Endothelial cell of umbilical vein (primary cell): ENCODE measurements around the gene MEX3D. TPM values are rescaled to one million over a fixed set of nuclear protein-coding genes. Genes with fewer than 3 reads are reported as not detected.

ENCODE experiments used
- BruUV-seq: library from RNA; stranded (reverse); fragments of 400-500 nt; replicated peaks from 2 replicates; lab custom pipeline; 2021; lab: Mats Ljungman, UMichigan
- CTCF ChIA-PET: fragments of 300-600, 350-600 bp; sonication (Branson Sonifier 250); formaldehyde crosslinking; loops from one replicate; lab custom pipeline; 2021; ENCODE audit warnings: antibody characterized with exemption, inconsistent platforms; lab: Charles Lee
- POLR2A ChIA-PET: fragments of 300-600, 350-600 bp; sonication (Branson Sonifier 250); formaldehyde crosslinking; loops from one replicate; lab custom pipeline; 2021; ENCODE audit warnings: antibody characterized with exemption, inconsistent platforms; lab: Charles Lee
- DNase-seq: peaks from one replicate; pipeline ENCODE4 v3.0.0-alpha.2; 2011; ENCODE audit warnings: low read depth, low spot score
- FAIRE-seq: peaks from 2 replicates; lab custom pipeline; 2011; peaks lifted over from hg19 to GRCh38; lab: Jason Lieb, UNC
- H2AFZ ChIP-seq: 2 replicates; pipeline ENCODE4 v1.6.0; 2012; ENCODE audit warnings: low read depth, low read length, control low read depth, inconsistent platforms
- H3K27ac ChIP-seq: 2 replicates; pipeline ENCODE4 v1.5.1; 2011; ENCODE audit warnings: low read depth, mild to moderate bottlenecking, control low read depth, low read length, moderate library complexity; ENCODE audit not compliant: insufficient read depth
- H3K27me3 ChIP-seq, 2 experiments: 2 replicates each; pipeline versions ENCODE4 v1.6.0 to v1.6.1; 2011; ENCODE audit warnings: low read length in 2 of 2, mixed read lengths in 1 of 2; ENCODE audit not compliant: control insufficient read depth in 2 of 2, insufficient read depth in 2 of 2
- H3K36me3 ChIP-seq, 2 experiments: 2 replicates in 1 of 2; 3 replicates in 1 of 2; pipeline ENCODE4 v1.5.1; 2011; ENCODE audit warnings: low read length in 2 of 2, mild to moderate bottlenecking in 1 of 2, moderate library complexity in 1 of 2; ENCODE audit not compliant: control insufficient read depth in 2 of 2, insufficient read depth in 2 of 2; ENCODE audit errors: extremely low read depth in 1 of 2
- H3K4me1 ChIP-seq: 3 replicates; pipeline ENCODE4 v1.5.1; 2011; ENCODE audit warnings: mild to moderate bottlenecking, low read length; ENCODE audit not compliant: control insufficient read depth, insufficient read depth; ENCODE audit errors: extremely low read depth
- H3K4me2 ChIP-seq: 2 replicates; pipeline ENCODE4 v1.6.1; 2011; ENCODE audit warnings: low read length, control low read depth, mixed read lengths; ENCODE audit not compliant: insufficient read depth
- H3K4me3 ChIP-seq, 3 experiments: fragments of 200-600 bp in 1 of 3; sonication (generic), shearing (Covaris generic) in 1 of 3; replicated peaks in 1 of 3; 2 replicates each; pipeline ENCODE4 v1.5.1; 2011 to 2016; ENCODE audit warnings: control low read depth in 3 of 3, low read length in 3 of 3, mild to moderate bottlenecking in 2 of 3, inconsistent platforms in 1 of 3, low read depth in 1 of 3, moderate library complexity in 1 of 3; ENCODE audit not compliant: insufficient read depth in 1 of 3
- H3K79me2 ChIP-seq: 2 replicates; pipeline ENCODE4 v1.6.0; 2012; ENCODE audit warnings: low read length, inconsistent platforms; ENCODE audit not compliant: control insufficient read depth, insufficient read depth
- H3K9ac ChIP-seq: replicated peaks from 2 replicates; pipeline ENCODE3; 2011; ENCODE audit warnings: low read length, control low read depth; ENCODE audit not compliant: insufficient read depth; ENCODE audit errors: extremely low read depth
- H3K9me1 ChIP-seq: replicated peaks from 3 replicates; pipeline ENCODE4 v1.6.0; 2011; ENCODE audit warnings: mild to moderate bottlenecking, low read length; ENCODE audit not compliant: control insufficient read depth, insufficient read depth; ENCODE audit errors: extremely low read depth
- H3K9me3 ChIP-seq: replicated peaks from 2 replicates; pipeline ENCODE4 v1.5.1; 2012; ENCODE audit warnings: low read length, inconsistent platforms; ENCODE audit not compliant: control insufficient read depth, insufficient read depth
- H4K20me1 ChIP-seq: replicated peaks from 2 replicates; pipeline ENCODE3; 2011; ENCODE audit warnings: mild to moderate bottlenecking, low read length; ENCODE audit not compliant: control insufficient read depth, insufficient read depth; ENCODE audit errors: extremely low read depth
- EZH2 ChIP-seq: IDR thresholded peaks from 2 replicates; pipeline ENCODE4 v1.6.1; 2012; ENCODE audit warnings: borderline replicate concordance, low read depth, mild to moderate bottlenecking, moderate library complexity, low read length, inconsistent platforms; ENCODE audit not compliant: severe bottlenecking
- FOS ChIP-seq: IDR thresholded peaks from 2 replicates; pipeline ENCODE4 v1.6.1; 2011; ENCODE audit warnings: mild to moderate bottlenecking, low read length, moderate library complexity, borderline replicate concordance; ENCODE audit not compliant: insufficient read depth
- GATA2 ChIP-seq: IDR thresholded peaks from 2 replicates; pipeline ENCODE4 v1.7.0; 2011; ENCODE audit warnings: low read depth, mild to moderate bottlenecking, moderate library complexity, mixed read lengths, low read length; ENCODE audit not compliant: insufficient read length, insufficient read depth
- JUN ChIP-seq: IDR thresholded peaks from 2 replicates; pipeline ENCODE4 v1.6.1; 2011; ENCODE audit warnings: borderline replicate concordance, low read depth; ENCODE audit not compliant: insufficient read length, insufficient read depth
- MYC ChIP-seq: IDR thresholded peaks from one replicate; pipeline ENCODE4 v1.6.1; 2011; ENCODE audit warnings: mild to moderate bottlenecking, low read depth, low read length
- POLR2A ChIP-seq: IDR thresholded peaks from 2 replicates; pipeline ENCODE4 v1.6.1; 2012; ENCODE audit warnings: low read depth, mild to moderate bottlenecking, control low read depth, low read length
- POLR2AphosphoS5 ChIP-seq: IDR thresholded peaks from 2 replicates; pipeline ENCODE4 v1.6.1; 2012; ENCODE audit warnings: low read depth, mild to moderate bottlenecking, control low read depth, low read length, moderate library complexity; ENCODE audit not compliant: insufficient read depth
- dilution Hi-C: fragments of 300-500 bp; cut with MboI; formaldehyde crosslinking; loops from one replicate; pipeline ENCODE4 v1.15.0; 2019; ENCODE audit warnings: low sequenced_read_pairs; ENCODE audit not compliant: extremely low pct_ligation_motif_present
- intact Hi-C: fragments of 100-400 bp; cut with micrococcal nuclease; formaldehyde crosslinking; loops from one replicate; pipeline ENCODE4 v1.10.0; 2022
- polyA plus RNA-seq, 4 experiments: library from polyadenylated mRNA; depleted of rRNA in 3 of 4; stranded (reverse) in 3 of 4; unstranded in 1 of 4; fragments of >200 nt; gene quantifications; 2 replicates each; pipeline versions ENCODE4 v1.2.1 to v1.2.3, GENCODE V29; 2011 to 2012; ENCODE audit warnings: missing spikeins in 1 of 4
- total RNA-seq: library from RNA; stranded (reverse); gene quantifications from 2 replicates; pipeline ENCODE4 v1.2.3, GENCODE V29; 2021
- TF ChIP-seq, protein P1 (sequence below), 2 donors: IDR thresholded peaks; 1 replicate in 1 of 2; 2 replicates in 1 of 2; pipeline ENCODE4 v1.5.1; 2011; ENCODE audit warnings: low read length in 2 of 2, mild to moderate bottlenecking in 2 of 2, moderate library complexity in 2 of 2, control low read depth in 1 of 2, inconsistent platforms in 1 of 2, low read depth in 1 of 2; ENCODE audit not compliant: insufficient read depth in 1 of 2; ENCODE audit errors: extremely low read depth in 1 of 2
- TF ChIP-seq, protein P2 (sequence below): IDR thresholded peaks from 2 replicates; pipeline ENCODE4 v1.6.1; 2011; ENCODE audit not compliant: insufficient read depth, insufficient read length

Gene MEX3D
- total and polyA plus RNA-seq, 2 donors (not counting 3 experiments of a cell fraction or from before 2014, with no cell fraction given): 30.0 to 96.7 TPM

DNA sequence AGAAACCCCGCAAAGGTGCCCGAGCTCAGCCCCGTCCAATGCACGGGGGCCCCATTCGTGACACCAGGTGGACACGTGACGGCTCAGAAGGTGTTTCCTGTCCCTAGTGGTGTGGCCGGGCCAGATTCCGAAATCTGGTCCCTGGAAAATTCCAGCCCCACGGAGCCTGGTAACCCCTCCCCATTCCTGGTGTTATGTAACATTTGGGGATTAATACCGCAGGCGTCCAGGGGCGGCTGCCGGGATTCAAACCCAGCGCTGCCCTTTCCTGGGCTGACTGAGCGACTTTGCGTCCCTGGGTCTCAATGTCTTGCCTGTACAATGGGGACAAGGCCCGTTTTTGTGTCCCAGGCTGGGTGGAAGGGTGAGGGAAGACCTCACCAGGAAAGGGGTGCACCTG is 45.3 kb downstream of the MEX3D start:
- intact Hi-C loops (no loop called here), dilution Hi-C loops (no loop called here)
- Histone ChIP-seq H3K4me2 (no peak overlapping the region), H3K9me1 (no peaks in the 10 kb centered on the region), H3K27me3 (peaks cover 9 to 12% of the 10 kb centered on the region in 2 experiments), H3K36me3 (no peaks in the 10 kb centered on the region), H3K4me3 (no peak overlapping the region), H2AFZ (no peak overlapping the region), H4K20me1 (no peaks in the 10 kb centered on the region), H3K27ac (no peak overlapping the region), H3K4me1 (no peaks in the 10 kb centered on the region), H3K9ac (no peak overlapping the region), H3K79me2 (no peaks in the 10 kb centered on the region), H3K9me3 (no peaks in the 10 kb centered on the region)
- BruUV-seq: no TSS peak
- no peak for TF ChIP-seq POLR2AphosphoS5
- no peak for TF ChIP-seq JUN
- no peak for TF ChIP-seq EZH2
- TF ChIP-seq, protein P1, sequence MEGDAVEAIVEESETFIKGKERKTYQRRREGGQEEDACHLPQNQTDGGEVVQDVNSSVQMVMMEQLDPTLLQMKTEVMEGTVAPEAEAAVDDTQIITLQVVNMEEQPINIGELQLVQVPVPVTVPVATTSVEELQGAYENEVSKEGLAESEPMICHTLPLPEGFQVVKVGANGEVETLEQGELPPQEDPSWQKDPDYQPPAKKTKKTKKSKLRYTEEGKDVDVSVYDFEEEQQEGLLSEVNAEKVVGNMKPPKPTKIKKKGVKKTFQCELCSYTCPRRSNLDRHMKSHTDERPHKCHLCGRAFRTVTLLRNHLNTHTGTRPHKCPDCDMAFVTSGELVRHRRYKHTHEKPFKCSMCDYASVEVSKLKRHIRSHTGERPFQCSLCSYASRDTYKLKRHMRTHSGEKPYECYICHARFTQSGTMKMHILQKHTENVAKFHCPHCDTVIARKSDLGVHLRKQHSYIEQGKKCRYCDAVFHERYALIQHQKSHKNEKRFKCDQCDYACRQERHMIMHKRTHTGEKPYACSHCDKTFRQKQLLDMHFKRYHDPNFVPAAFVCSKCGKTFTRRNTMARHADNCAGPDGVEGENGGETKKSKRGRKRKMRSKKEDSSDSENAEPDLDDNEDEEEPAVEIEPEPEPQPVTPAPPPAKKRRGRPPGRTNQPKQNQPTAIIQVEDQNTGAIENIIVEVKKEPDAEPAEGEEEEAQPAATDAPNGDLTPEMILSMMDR (IDR thresholded peaks at IDR 0.05; ENCODE audit: extremely low read depth in 1 of 2, insufficient read depth in 1 of 2, low read depth in 1 of 2, low read length in 2 of 2): no peak
- no peak for TF ChIP-seq GATA2
- TF ChIP-seq POLR2A: no peak
- TF ChIP-seq FOS: no peak
- TF ChIP-seq, protein P2, sequence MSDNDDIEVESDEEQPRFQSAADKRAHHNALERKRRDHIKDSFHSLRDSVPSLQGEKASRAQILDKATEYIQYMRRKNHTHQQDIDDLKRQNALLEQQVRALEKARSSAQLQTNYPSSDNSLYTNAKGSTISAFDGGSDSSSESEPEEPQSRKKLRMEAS: no peak
- TF ChIP-seq MYC: no peak
- DNase-seq: no peak
- ChIA-PET POLR2A (no interaction called here), CTCF (interaction anchor here (0.8 to 1.5 kb wide), 3 partner anchors 20 to 78 kb away, joined by 3 to 4 read pairs (median 4); no protein-coding TSS in a partner anchor)
- no peak for FAIRE-seq
